GM19025 (cell line): ENCODE measurements around the gene ZNF618.
"Not testable (repeated sequence)": the region's sequence is repeated elsewhere in the genome, so short reads cannot be mapped to it uniquely, and the experiment has no call there.

Experiments
- ATAC-seq: cut with Tn5 transposase; IDR thresholded peaks from one replicate; pipeline ENCODE4 v1.9.1; 2021; ENCODE audit warnings: mild to moderate bottlenecking, low read depth, moderate library complexity; ENCODE audit not compliant: unreplicated experiment

Gene ZNF618

GRCh38 chr9:114075602-114076001 is 199.5 kb downstream of the ZNF618 start:
- ATAC-seq: no peak

- ATAC-seq: no peak
These were observed 200.4 kb downstream of the ZNF618 start for GRCh38 chr9:114076237-114077161.

- ATAC-seq: no peak
These were observed 201.2 kb downstream of the ZNF618 start for GRCh38 chr9:114077162-114077837.

- no peak for ATAC-seq
These were observed 202.1 kb downstream of the ZNF618 start, which contains the start of gene AMBP for GRCh38 chr9:114078021-114078780. Gene AMBP (minus strand): TSS chr9:114078300. CDS start chr9:114078209, 91 bp downstream.

- ATAC-seq: no peak
These were observed 202.7 kb downstream of the ZNF618 start for GRCh38 chr9:114078781-114079156.

- no peak for ATAC-seq
These were observed 204.2 kb downstream of the ZNF618 start for GRCh38 chr9:114080195-114080772.

- ATAC-seq: no peak
These were observed 204.8 kb downstream of the ZNF618 start for GRCh38 chr9:114080773-114081440.

- no peak for ATAC-seq
These were observed 205.4 kb downstream of the ZNF618 start for GRCh38 chr9:114081441-114082016.

GRCh38 chr9:114082017-114082762 is 206.1 kb downstream of the ZNF618 start:
- ATAC-seq: peak; percentile 66

GRCh38 chr9:114082763-114083412 is 206.8 kb downstream of the ZNF618 start:
- not testable (repeated sequence) for ATAC-seq

GRCh38 chr9:114083666-114084065 is 207.6 kb downstream of the ZNF618 start:
- no peak for ATAC-seq

GRCh38 chr9:114084282-114085073 is 208.4 kb downstream of the ZNF618 start:
- ATAC-seq: no peak

GRCh38 chr9:114085387-114085789 is 209.3 kb downstream of the ZNF618 start:
- ATAC-seq: no peak

GRCh38 chr9:114086009-114086408 is 209.9 kb downstream of the ZNF618 start:
- no peak for ATAC-seq

- ATAC-seq: no peak
These were observed 210.5 kb downstream of the ZNF618 start for GRCh38 chr9:114086607-114087006.

- ATAC-seq: no peak
These were observed 211.6 kb downstream of the ZNF618 start for GRCh38 chr9:114087721-114088120.

GRCh38 chr9:114088571-114089170 is 212.6 kb downstream of the ZNF618 start:
- no peak for ATAC-seq
